ENCODE results near the gene TRNAU1AP.
"Not testable (repeated sequence)": the region's sequence is repeated elsewhere in the genome, so short reads cannot be mapped to it uniquely, and the experiment has no call there.

Gene TRNAU1AP

GRCh38 chr1:28510970-28511440, 41.9 kb upstream of the TRNAU1AP start:
- H3K27me3 ChIP-seq (ENCODE audit: control insufficient read depth, insufficient read depth, low read length) = no peaks in the 10 kb centered on the region
- peak overlapping the region; percentile 100 for H3K27ac ChIP-seq (ENCODE audit: low read depth, low read length)
- H3K4me3 ChIP-seq (ENCODE audit: low read depth, low read length) = no peak overlapping the region
- H3K36me3 ChIP-seq (ENCODE audit: control insufficient read depth, insufficient read depth, low read length) = peaks cover 73% of the 10 kb centered on the region
- H3K4me1 ChIP-seq (ENCODE audit: control insufficient read depth, insufficient read depth, low read length) = peaks cover 20% of the 10 kb centered on the region
- peak overlapping the region; percentile 99 for H3K9ac ChIP-seq (ENCODE audit: low read depth, low read length)
- no peaks in the 10 kb centered on the region for H3K9me3 ChIP-seq (ENCODE audit: control insufficient read depth, insufficient read depth, low read length)

GRCh38 chr1:28512058-28512611, 40.8 kb upstream of the TRNAU1AP start:
- H3K9ac ChIP-seq (ENCODE audit: low read depth, low read length) = no peak overlapping the region
- H3K4me1 ChIP-seq (ENCODE audit: control insufficient read depth, insufficient read depth, low read length) = peaks cover 20% of the 10 kb centered on the region
- no peaks in the 10 kb centered on the region for H3K9me3 ChIP-seq (ENCODE audit: control insufficient read depth, insufficient read depth, low read length)
- H3K4me3 ChIP-seq (ENCODE audit: low read depth, low read length) = no peak overlapping the region
- peaks cover 63% of the 10 kb centered on the region for H3K36me3 ChIP-seq (ENCODE audit: control insufficient read depth, insufficient read depth, low read length)
- H3K27ac ChIP-seq (ENCODE audit: low read depth, low read length) = peak overlapping the region; percentile 80
- no peaks in the 10 kb centered on the region for H3K27me3 ChIP-seq (ENCODE audit: control insufficient read depth, insufficient read depth, low read length)

GRCh38 chr1:28514445-28514933, 38.4 kb upstream of the TRNAU1AP start:
- H3K4me1 ChIP-seq (ENCODE audit: control insufficient read depth, insufficient read depth, low read length); H3K4me3 ChIP-seq (ENCODE audit: low read depth, low read length); H3K9me3 ChIP-seq (ENCODE audit: control insufficient read depth, insufficient read depth, low read length); H3K27me3 ChIP-seq (ENCODE audit: control insufficient read depth, insufficient read depth, low read length); H3K9ac ChIP-seq (ENCODE audit: low read depth, low read length): not testable (repeated sequence)
- H3K27ac ChIP-seq (ENCODE audit: low read depth, low read length) = peak overlapping the region; percentile 36
- H3K36me3 ChIP-seq (ENCODE audit: control insufficient read depth, insufficient read depth, low read length) = peaks cover 39% of the 10 kb centered on the region

- Histone ChIP-seq H3K36me3 (ENCODE audit: control insufficient read depth, insufficient read depth, low read length) (peaks cover 25% of the 10 kb centered on the region), H3K4me3 (ENCODE audit: low read depth, low read length) (no peak overlapping the region), H3K9me3 (ENCODE audit: control insufficient read depth, insufficient read depth, low read length) (no peaks in the 10 kb centered on the region), H3K9ac (ENCODE audit: low read depth, low read length) (no peak overlapping the region), H3K27ac (ENCODE audit: low read depth, low read length) (peak overlapping the region; percentile 95), H3K27me3 (ENCODE audit: control insufficient read depth, insufficient read depth, low read length) (no peaks in the 10 kb centered on the region), H3K4me1 (ENCODE audit: control insufficient read depth, insufficient read depth, low read length) (peaks cover 8% of the 10 kb centered on the region)
These were observed 36.3 kb upstream of the TRNAU1AP start for GRCh38 chr1:28516518-28516956.

GRCh38 chr1:28517649-28517999, 35.3 kb upstream of the TRNAU1AP start:
- peaks cover 15% of the 10 kb centered on the region for H3K4me1 ChIP-seq (ENCODE audit: control insufficient read depth, insufficient read depth, low read length)

GRCh38 chr1:28518000-28518744, 34.7 kb upstream of the TRNAU1AP start:
- Histone ChIP-seq H3K27ac (ENCODE audit: low read depth, low read length) (peak overlapping the region; percentile 95), H3K36me3 (ENCODE audit: control insufficient read depth, insufficient read depth, low read length) (peaks cover 10% of the 10 kb centered on the region), H3K4me1 (ENCODE audit: control insufficient read depth, insufficient read depth, low read length) (peaks cover 15% of the 10 kb centered on the region), H3K4me3 (ENCODE audit: low read depth, low read length) (peak overlapping the region; percentile 77), H3K27me3 (ENCODE audit: control insufficient read depth, insufficient read depth, low read length) (no peaks in the 10 kb centered on the region), H3K9ac (ENCODE audit: low read depth, low read length) (peak overlapping the region; percentile 96), H3K9me3 (ENCODE audit: control insufficient read depth, insufficient read depth, low read length) (no peaks in the 10 kb centered on the region)

More at GRCh38 chr1:28517649-28517999, 35.3 kb upstream of the TRNAU1AP start:
- H3K36me3 ChIP-seq (ENCODE audit: control insufficient read depth, insufficient read depth, low read length) = peaks cover 14% of the 10 kb centered on the region
- H3K4me3 ChIP-seq (ENCODE audit: low read depth, low read length) = peak overlapping the region; percentile 14; the same call in 1 of the 2 replicates
- H3K27ac ChIP-seq (ENCODE audit: low read depth, low read length) = peak overlapping the region; percentile 95
- no peaks in the 10 kb centered on the region for H3K9me3 ChIP-seq (ENCODE audit: control insufficient read depth, insufficient read depth, low read length)
- H3K27me3 ChIP-seq (ENCODE audit: control insufficient read depth, insufficient read depth, low read length) = no peaks in the 10 kb centered on the region
- H3K9ac ChIP-seq (ENCODE audit: low read depth, low read length) = no peak overlapping the region

GRCh38 chr1:28518745-28519341, 34.0 kb upstream of the TRNAU1AP start:
- peak overlapping the region; percentile 77 for H3K4me3 ChIP-seq (ENCODE audit: low read depth, low read length)
- H3K27ac ChIP-seq (ENCODE audit: low read depth, low read length) = peak overlapping the region; percentile 95
- H3K27me3 ChIP-seq (ENCODE audit: control insufficient read depth, insufficient read depth, low read length) = no peaks in the 10 kb centered on the region
- H3K9me3 ChIP-seq (ENCODE audit: control insufficient read depth, insufficient read depth, low read length) = no peaks in the 10 kb centered on the region
- peak overlapping the region; percentile 96 for H3K9ac ChIP-seq (ENCODE audit: low read depth, low read length)
- H3K4me1 ChIP-seq (ENCODE audit: control insufficient read depth, insufficient read depth, low read length) = peaks cover 15% of the 10 kb centered on the region
- peaks cover 9% of the 10 kb centered on the region for H3K36me3 ChIP-seq (ENCODE audit: control insufficient read depth, insufficient read depth, low read length)

- peaks cover 17% of the 10 kb centered on the region for H3K36me3 ChIP-seq (ENCODE audit: control insufficient read depth, insufficient read depth, low read length)
- peaks cover 18% of the 10 kb centered on the region for H3K4me1 ChIP-seq (ENCODE audit: control insufficient read depth, insufficient read depth, low read length)
- H3K4me3 ChIP-seq (ENCODE audit: low read depth, low read length) = no peak overlapping the region
- no peaks in the 10 kb centered on the region for H3K27me3 ChIP-seq (ENCODE audit: control insufficient read depth, insufficient read depth, low read length)
- H3K9me3 ChIP-seq (ENCODE audit: control insufficient read depth, insufficient read depth, low read length) = no peaks in the 10 kb centered on the region
- H3K27ac ChIP-seq (ENCODE audit: low read depth, low read length) = no peak overlapping the region
- no peak overlapping the region for H3K9ac ChIP-seq (ENCODE audit: low read depth, low read length)
These were observed 32.7 kb upstream of the TRNAU1AP start for GRCh38 chr1:28519946-28520725.

- Histone ChIP-seq H3K36me3 (ENCODE audit: control insufficient read depth, insufficient read depth, low read length) (peaks cover 17% of the 10 kb centered on the region), H3K4me1 (ENCODE audit: control insufficient read depth, insufficient read depth, low read length) (peaks cover 18% of the 10 kb centered on the region)
- not testable (repeated sequence) for H3K9me3 ChIP-seq (ENCODE audit: control insufficient read depth, insufficient read depth, low read length); H3K9ac ChIP-seq (ENCODE audit: low read depth, low read length); H3K27ac ChIP-seq (ENCODE audit: low read depth, low read length); H3K27me3 ChIP-seq (ENCODE audit: control insufficient read depth, insufficient read depth, low read length); H3K4me3 ChIP-seq (ENCODE audit: low read depth, low read length)
These were observed 32.1 kb upstream of the TRNAU1AP start for GRCh38 chr1:28520796-28521195.

GRCh38 chr1:28521502-28522164, 31.3 kb upstream of the TRNAU1AP start:
- Histone ChIP-seq H3K9ac (ENCODE audit: low read depth, low read length) (no peak overlapping the region), H3K27ac (ENCODE audit: low read depth, low read length) (no peak overlapping the region)

More at GRCh38 chr1:28521502-28522164, 31.3 kb upstream of the TRNAU1AP start:
- H3K4me1 ChIP-seq (ENCODE audit: control insufficient read depth, insufficient read depth, low read length) = peaks cover 18% of the 10 kb centered on the region
- H3K9me3 ChIP-seq (ENCODE audit: control insufficient read depth, insufficient read depth, low read length) = no peaks in the 10 kb centered on the region
- H3K4me3 ChIP-seq (ENCODE audit: low read depth, low read length) = no peak overlapping the region
- no peaks in the 10 kb centered on the region for H3K27me3 ChIP-seq (ENCODE audit: control insufficient read depth, insufficient read depth, low read length)
- peaks cover 17% of the 10 kb centered on the region for H3K36me3 ChIP-seq (ENCODE audit: control insufficient read depth, insufficient read depth, low read length)

All from HUES48 (cell line).